Measurements from ENCODE around the gene STBD1.
"Not testable (repeated sequence)": the region's sequence is repeated elsewhere in the genome, so short reads cannot be mapped to it uniquely, and the experiment has no call there.

STBD1 gene

DNA sequence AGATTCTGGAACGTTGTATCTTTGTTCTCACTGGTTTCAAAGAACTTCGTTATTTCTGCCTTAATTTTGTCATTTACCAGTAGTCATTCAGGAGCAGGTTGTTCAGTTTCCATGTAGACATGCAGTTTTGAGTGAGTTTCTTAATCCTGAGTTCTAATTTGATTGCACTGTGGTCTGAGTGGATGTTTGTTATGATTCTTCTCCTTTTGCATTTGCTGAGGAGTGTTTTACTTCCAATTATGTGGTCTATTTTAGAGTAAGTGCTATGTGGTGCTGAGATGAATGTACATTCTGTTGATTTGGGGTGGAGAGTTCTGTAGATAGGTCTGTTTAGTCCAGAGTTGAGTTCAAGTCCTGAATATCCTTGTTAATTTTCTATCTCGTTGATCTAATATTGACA is 18.7 kb upstream of the STBD1 start:
- DNase-seq = not testable (repeated sequence)

DNA sequence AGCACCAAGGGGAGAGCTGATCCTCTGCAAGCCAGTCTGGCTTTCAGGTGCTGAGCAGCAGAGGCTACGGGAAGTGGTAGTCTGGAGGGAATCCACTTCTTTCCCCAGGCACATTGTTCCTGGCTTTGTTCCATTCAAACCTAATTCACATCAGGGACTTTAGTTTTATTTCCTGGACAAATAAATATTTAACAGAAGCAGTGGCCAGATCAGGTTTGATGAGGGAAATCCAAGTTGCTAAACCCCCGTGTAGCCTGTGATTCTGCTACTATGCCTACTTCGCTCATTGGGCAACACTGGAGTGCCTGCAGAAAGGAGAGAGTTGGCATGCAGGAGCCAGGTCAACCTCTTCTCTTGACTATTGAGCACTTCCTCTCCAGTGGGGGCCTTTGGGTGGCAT is 13.8 kb upstream of the STBD1 start:
- DNase-seq = no peak

DNA sequence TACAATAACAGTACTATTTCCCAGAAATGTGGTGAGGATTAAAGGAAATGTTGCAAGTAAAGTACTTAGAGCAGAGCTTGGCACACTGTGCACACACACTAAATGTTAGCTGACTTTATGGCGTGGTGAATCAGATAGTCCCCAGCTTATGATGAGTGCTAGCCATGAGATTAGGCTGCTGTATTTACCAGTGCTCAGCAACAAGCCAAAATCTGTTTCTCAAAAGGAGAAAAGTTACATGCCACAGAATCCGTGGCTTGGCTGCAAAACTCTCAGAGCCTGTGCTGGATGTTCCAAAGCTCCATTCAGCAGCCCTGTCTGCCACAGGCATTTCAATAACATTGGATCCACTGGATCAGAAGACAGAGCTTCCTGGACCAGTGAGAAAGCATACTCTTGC is 12.8 kb upstream of the STBD1 start:
- no peak for DNase-seq

DNA sequence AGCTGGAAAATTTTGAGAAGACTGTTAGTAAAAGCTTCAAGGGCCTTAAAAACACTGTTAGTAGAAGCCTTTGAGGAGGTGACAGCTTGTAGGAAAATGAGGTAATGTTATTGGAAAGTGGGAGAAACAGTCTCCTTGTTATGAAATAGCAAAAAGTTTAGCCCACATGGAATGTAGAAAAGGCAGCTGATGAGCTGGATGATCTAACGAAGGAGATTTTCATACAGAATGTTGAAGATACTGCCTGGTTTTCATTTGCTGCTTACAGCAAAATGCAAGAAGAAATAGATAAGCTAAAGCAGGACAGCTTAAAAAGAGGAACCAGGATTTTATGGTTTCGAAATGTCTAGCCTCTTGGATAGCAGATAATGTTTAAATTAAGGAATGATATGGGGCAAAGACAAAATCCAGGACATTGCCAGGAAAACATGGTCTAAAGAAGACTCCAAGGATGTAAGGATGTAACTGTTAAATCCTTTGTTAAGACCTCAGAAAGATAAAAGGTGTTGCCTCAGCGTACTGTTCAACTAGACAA is 10.2 kb upstream of the STBD1 start:
- no peak for DNase-seq

DNA sequence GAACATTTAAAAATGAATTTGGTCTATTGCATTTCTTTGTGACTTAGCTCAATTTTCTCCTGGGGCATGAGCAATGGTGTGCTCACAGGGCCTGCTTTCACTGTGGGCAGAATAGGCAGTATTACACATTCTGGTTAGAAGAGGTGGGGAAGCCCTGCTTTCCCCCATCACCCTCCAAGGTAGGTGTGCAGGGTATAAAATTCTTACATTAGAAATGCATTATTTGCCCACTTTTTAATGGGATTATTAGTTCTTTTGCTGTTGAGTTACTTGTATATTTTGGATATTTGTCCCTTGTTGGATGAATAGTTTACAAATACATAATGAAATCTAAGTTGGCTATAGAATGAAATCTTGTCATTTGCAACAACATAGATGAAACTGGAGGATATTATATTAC is 8.3 kb upstream of the STBD1 start:
- DNase-seq = no peak

DNA sequence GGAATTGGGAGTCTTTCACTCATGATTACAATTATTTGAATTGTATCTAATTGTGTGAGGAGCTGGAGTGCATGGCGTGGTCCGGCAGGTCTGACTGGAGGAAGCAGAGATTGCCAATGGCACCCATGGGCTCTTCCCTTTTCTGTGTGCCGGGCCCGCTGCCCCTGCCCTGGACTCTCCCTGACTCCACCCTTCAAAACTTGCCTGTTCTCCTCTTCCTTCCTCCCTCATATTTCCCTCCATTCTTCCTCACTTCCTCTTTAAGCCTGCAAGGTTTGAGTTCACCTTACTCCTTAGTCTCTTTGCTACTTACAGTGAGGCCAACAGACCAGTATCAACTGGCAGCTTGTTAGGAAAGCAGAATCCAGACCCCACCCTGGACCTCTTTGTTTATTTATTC is 6.5 kb upstream of the STBD1 start:
- no peak for DNase-seq

DNA sequence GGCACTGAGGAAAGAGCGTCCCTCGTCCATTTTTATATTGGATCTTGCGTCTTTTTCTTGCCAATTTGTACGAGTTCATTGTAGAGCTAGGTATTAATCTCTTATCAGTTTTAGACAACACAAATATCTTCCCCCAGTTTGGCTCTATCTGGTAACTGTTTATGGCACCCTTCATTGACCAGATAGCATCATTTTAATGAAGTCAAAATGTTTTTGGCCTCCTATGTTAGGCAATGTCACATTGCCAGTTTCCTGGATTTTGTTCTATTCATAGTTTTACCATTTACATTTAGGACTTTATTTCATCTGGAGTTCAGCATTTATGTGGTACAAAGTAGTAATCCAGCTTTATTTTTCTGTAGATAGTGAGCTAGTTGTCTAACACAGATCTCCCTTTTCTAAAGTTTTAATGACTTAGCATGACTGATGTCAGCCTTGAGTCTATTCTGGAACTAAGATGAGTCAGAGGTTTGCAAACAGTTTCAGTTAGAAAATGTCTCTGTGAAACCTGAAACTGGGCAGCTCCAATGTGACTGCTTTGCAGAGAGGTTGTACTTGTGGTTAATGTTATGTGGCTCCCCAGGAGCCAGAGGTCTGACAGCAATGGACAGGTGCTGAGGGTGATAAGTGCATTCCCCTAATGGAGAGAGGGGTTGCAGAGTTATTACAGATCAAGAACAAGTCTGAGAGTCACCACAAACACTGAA is 5.3 kb upstream of the STBD1 start:
- DNase-seq = peak; percentile 81

DNA sequence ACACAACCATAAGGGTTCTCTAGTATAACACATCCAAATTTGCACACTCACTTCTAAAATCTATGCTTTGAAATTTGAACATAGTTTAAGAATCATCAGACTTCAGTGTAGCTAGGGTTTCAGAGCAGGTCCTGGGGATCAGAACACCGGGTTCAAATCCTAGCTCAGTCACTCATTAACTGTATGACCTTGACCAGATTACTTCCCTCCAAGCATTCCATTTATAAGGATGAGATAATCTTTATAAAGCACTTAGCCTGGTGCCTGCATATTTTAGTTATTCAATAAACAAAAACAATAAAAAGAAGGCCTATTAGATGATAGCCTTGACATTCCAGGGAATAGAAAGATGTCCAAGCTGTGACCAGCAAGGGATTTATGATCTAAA is 4.8 kb upstream of the STBD1 start:
- no peak for DNase-seq

DNA sequence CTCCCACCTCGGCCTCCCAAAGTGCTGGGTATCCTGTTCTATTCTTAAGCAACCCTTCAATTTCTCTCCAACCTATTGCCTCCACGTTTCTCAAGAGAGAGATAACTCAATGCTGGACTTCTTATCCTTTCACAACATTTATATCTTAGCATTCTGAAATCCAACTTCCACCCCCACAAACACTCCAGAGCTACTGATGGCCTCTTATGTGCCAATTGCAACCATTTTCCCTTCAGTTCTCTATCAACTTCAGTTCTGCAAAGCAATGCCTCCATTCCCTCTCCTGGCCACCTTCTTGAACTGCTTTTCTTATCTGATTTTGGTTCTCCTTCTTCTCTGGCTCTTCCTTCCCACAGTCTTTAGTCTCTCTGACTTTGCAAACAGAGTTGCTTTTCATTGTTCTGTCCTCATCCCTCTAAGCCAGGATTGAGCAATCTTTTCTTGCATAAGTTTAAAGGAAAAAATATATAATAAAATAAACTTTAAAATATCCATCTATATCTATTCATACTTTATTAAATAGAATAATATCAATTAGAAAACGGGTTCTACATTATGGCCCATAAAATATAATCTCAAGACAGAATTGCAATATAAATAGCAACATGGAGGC is 3.6 kb upstream of the STBD1 start:
- DNase-seq = no peak

DNA sequence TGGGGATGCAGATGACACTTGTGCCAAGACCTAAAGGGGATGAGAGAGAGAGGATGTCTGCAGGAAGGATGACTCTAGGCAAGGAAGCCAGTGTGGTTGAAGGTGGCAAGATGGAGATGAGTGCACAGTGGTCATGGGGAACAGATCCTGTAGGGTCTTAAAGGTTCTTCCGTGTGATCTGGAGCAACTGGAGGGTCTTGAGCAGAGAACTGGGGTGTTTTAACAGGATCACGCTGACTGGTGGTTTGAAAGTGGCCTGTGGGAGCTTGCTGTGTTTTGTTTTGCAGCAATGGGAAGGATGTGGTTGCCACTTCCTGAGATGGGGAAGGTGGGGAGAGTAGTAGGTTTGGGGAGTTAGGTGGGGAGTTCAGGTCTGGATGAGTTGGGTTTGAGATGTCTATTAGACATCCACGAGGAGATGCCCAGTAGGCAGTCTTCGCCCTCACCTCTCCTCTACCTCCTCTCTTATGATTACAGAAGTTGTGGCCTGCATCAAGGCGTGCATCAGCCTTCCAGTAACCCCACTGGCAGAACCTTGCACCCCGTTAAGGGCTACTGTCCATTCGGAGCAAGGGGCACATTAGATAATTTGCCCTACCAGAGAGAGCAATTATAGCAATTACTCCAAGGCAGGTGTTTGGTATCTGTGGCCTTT is 1.4 kb upstream of the STBD1 start:
- no peak for DNase-seq

DNA sequence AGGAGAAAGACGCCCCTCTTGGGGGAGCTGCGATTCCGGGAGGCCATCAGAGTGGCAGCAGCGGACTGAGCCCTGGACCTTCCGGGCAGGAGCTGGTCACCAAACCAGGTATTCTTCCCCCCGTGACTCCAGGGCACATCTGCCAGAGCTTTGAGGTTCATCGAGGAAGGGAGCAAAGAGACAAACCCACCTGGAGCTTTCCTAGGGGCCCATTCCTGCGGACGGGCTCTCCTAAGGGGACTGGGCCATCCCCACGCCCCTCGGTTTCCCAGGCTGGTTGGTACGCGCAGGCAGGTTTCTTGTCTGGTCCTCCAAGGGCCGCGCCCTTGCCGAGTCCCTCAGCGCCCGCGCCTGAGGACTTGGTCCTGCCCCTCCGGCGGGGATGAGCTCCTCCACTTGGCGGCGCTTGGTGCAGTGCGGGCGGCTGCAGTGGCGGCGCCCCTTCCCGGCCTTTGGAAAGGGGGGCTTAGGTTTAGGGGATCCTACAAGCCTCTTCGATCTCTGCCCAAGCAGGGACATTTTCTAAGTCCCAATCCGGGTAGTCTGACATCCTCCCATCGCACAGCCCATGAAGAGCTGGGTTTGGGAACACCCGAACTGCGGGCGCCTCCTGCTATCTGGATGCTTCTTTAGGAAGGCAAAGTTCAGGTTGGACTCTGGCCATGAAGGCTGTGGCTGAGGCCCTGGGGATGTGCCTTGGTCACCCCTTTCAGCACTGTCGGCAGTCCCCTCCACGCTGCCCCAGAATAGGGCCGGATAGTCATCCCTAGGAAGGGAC is 538 bp downstream of the STBD1 start:
- peak; percentile 88 for DNase-seq

DNA sequence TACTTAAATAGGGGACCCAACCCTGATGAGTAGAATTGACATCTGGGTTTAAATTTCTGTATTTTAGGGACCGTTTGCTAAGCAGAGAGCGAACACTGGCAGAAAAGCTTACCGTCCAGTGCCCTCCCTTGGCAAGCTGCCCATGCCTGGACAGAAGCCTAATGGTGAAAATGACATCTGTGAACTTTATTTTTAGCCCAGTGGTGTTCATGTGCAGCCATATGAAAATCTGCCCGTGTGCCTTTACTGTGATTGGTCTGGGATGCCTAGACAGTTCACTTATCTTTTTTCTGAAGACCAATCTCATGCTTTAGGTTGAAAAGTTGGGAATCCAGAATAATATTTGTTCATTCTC is 1.1 kb downstream of the STBD1 start:
- no peak for DNase-seq

DNA sequence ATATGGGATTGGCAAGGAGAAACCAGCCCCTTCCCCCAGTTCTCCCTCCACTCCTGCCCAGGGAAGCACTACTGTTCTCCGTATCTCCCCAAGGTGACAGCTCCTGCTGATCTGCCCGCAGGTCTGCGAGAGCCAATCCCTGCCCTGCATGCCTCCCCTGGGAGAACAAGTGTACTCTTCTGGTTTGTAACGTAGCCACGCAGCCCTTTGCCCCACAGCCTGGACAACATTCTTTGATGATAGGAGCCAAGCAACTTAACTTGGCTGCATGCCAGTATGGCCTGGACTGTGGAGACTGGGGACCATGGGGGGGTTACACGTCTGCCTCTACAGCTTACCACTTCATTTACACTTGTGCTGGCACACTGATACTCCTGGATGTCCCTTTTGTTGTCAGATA is 2.0 kb downstream of the STBD1 start:
- no peak for DNase-seq

DNA sequence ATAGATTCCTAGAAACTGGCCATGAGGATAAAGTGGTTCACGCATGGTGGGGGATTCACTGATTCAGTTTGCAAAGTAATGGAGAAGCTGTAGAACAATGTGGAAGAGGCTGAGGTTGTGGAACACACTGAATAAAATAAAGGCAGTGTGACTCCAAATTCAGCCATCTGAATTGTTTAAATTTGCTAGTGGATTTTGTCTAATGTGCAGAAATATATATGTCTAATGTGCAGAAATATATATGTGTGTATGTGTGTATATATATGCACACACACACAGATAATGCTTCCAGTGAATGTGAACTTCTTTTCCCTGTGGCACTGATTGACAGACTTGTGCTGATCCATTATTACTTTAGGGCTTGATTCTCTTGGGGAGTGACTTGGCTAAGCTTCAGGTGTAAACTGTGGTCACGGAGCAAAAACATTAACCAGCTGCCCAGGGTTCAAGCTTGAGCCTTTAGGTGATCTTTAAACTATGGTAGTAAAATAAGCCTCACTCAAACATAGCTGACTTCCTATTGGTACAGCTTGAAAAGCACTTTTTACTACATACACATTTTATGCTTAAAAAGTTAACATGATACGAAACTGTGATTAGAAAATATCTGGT is 3.5 kb downstream of the STBD1 start:
- DNase-seq = no peak

DNA sequence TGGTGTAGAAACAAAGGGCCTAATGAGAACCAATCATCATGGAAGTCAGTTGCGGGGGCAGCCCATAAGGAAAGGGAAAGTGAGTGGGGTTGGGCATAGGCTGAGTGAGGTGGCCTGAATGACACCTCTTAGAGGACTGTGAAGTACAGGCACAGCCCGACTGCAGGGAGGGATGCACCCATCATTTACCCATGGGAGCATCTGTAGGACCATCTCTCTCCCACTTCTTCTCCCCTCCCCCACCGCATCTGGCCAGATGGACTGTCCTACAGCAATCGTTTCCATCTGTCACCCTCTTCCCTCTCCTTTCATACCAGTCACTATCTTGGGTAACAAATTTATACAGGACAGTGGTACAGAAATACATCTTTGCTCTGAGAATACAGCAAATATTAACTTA is 4.2 kb downstream of the STBD1 start:
- no peak for DNase-seq

DNA sequence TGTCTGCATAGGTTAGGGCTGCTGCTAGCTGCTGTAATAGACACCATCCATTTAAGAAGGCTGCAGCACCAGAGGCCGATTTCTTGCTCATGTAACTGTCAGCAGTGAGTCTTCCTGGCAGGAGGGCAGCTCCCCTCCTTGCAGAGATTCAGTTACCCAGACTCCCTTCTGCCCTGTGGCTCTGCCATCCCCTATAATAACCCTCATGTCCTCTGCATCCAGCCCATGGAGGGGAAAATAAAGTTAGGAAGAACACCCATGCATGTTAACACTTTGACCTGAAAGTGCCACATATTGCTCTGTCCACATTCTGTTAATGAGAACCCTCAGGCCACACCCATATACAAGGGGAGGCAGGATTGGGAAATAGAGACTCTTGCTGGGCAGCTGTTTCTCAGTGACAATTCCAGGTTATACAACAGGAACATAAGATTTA is 5.4 kb downstream of the STBD1 start:
- DNase-seq = no peak

DNA sequence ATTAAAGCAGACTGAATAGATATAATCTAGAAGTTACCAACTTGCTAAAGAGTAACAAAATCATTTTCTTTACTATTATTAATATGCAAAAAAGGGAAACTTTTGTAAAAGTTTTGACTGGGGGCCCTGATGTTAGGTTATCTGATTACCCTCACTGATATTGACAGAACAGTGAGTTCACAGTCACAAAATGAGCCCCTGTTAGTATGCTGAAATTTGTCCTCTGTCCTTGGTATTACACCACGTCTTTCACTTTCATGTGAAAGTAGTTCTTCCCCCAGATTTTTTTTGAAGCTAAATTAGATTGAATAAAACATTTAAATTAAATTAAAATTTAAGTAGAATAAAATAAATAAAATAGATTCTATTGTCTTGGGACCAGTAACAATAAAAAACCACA is 5.9 kb downstream of the STBD1 start:
- no peak for DNase-seq

DNA sequence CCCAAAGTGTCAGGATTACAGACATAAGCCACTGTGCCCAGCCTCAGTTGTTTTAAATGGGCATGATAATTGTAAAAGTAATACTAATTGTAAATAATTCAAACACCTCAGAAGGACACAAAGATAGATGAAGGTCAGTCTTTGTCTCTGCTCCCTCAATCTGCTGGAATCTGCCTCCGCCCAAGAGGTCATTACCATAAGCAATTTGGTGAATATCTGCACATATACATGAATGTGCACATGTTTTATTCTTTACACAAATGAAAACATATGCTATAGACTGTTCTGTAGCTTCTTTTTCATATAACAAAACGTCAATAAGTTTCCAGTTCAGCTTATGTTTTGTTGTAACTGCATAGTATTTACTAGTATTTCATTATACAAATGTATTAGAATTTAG is 7.0 kb downstream of the STBD1 start:
- DNase-seq = no peak

DNA sequence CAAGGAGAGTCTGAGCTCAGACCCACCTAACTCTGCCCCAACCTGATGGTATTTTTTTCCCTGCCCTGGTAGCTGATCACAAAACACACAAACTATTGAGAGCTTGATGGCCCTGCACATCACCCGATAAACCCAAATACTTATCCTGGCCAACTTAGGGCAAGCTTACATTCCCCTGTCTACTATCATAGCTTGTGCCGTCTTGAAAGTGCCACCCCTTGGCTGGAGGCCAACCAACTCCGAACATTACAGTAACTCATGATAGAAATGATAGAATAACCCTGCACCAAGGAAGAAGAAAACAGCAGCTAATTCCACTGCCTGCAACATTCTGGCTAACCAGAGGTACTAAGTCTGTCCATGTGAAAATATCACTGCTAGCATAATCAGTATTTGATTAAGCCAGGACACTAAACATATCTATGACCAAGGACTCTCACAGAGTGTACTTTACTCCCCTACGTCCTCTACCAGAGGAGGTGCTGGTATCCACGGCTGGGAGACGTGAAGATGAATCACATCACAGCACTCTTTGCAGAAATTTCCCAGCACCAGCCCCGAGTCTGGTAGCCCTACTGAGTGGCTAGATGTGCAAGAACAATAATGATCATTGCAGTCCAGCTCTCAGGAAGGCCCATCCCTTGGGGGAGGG is 8.9 kb downstream of the STBD1 start:
- no peak for DNase-seq

DNA sequence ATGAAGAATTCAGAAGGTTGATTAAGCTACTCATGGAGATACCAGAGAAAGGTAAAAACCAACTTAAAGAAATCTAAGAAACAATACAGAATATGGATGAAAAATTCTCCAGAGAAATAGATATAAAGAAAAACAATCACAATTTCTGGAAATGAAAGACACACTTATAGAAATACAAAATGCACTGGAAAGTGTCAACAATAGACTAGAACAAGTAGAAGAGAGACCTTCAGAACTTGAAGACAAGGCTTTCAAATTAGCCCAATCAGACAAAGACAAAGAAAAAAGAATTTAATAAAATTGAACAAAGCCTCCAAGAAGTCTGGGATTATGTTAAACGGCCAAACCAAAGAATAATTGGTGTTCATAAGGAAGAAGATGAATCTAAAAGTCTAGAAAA is 9.6 kb downstream of the STBD1 start:
- DNase-seq = no peak

DNA sequence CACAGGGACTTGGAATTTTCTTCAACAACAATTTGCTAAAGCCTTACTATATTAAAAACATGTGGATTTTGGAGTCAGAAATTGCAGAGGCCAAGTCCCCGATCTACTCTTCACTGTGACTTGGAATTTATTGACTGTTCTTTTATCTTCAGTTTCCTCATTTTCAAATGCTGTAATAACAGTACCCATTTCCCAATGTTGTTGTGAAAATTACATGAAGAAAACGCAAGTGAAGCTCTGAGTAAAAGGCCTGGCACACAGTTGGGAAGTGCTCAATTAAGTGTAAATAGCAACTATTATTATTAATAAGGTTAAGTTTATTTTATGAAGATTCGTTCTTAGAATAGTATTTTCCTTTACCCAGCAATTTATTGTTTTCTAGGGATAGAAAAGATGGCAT is 15.7 kb downstream of the STBD1 start:
- DNase-seq = no peak

DNA sequence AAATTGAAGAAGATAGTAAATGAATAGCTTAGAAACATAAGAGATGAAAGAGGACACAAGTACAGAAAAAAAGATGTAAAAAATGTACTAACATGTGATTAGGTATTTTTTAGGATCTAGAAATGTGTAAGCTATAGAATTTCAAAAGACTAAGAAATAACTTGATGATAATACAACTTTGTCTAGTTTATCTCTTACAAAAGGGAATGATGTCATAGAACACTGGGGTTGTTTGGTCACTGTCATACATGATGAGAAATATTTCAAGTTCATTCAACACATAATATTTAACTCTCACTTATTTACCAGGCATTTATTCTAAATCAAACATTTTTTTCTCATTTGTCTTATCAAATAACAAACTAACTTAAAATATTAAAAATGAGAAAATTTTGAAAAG is 18.5 kb downstream of the STBD1 start:
- DNase-seq = no peak

DNA sequence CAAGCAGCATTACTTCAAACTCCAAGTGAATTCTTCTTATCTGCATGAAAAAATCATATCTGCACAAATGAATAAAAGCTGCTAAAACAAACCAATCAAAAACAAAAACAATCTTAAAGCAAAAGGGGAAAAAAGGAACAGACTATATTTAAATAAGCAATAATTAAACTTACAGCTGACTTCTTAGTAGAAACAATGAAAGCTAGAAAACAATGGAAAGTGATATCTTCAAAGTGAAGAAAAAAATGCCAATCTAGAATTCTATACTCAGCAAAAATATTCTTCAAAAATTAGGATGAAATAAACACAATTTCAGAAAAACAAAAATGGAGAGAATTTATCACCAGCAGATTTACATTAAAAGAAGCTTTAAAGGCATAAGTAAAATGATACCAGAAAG is 20.0 kb downstream of the STBD1 start:
- no peak for DNase-seq
